Left forelimb (tissue), 1 donor: ENCODE measurements around the gene LGALS9.
"Not testable (repeated sequence)": the region's sequence is repeated elsewhere in the genome, so short reads cannot be mapped to it uniquely, and the experiment has no call there.

Source experiments
- DNase-seq: peaks from one replicate; pipeline ENCODE4 v3.0.0-alpha.2; 2018; ENCODE audit warnings: low spot score

The LGALS9 gene

DNA sequence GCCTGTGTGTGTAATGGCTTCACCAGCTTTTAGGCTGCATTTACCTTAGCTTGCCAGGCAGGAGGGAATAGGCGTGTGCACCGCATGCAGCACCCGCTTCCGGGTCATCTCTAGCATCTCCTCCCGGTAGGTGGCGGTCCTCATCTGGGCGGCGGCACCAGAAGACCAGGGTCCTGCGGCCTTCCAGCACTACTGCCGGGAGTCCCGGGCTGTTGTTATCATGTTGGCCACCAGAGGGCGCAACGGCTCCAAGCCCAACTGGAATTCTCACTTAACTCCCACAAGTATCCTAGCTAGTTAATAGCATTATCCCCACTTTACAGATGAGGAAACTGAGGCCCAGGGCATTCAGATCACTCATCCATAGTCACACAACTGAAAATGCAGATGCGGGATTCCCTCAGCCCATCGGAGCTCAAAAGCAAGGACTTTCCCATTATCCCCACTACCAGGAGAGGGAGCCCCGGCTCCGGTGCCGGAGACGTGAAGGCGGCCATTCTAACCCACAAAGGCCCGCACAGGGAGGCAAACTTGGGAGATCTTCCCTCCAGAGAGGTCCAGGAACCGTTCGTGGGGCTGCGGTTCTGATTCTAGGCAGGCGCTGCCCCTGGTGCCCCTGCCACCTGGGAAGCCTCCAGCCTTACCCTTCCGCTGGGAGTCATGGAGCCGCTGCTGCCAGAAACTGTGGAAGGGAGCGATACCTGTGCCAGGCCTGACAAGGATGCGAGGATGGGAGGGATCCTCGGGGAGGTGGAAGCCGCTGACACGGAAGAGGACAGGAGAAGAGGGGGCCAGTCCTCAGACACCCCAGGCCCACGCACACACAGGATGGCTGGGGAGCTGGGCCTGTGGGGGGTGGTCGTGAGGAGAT lies 23.9 kb downstream of the LGALS9 start:
- DNase-seq: no peak

DNA sequence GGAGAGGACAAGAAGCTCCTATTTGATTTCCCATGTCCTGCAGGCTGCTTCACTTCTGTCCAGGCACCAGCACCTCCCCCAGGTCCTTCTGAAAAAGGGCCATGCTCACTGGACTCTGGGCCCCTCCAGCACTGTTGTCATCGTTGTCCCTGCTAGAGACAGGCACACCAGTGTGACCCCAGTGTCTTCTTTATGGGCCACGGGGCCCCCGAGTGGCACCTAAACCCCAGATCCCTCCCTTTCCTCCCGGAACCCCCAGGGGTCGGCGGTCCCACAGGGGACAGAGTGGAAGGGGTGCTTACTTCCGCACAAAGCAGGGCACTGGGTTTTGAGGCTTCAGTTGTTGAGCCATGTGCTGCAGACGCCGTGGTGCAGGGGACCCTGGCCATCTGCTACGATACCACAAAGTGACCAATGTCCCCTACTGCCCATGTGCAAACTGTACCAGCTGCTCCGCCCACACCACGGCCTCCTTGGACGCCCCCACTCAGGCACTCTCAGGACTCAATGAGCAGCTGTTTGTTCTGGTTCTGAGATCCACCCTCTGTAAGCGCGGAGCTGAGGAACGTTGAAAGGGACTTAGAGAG lies 24.6 kb downstream of the LGALS9 start:
- not testable (repeated sequence) for DNase-seq

GRCh38 chr17:27656620-27657019 lies 25.6 kb downstream of the LGALS9 start:
- not testable (repeated sequence) for DNase-seq

DNA sequence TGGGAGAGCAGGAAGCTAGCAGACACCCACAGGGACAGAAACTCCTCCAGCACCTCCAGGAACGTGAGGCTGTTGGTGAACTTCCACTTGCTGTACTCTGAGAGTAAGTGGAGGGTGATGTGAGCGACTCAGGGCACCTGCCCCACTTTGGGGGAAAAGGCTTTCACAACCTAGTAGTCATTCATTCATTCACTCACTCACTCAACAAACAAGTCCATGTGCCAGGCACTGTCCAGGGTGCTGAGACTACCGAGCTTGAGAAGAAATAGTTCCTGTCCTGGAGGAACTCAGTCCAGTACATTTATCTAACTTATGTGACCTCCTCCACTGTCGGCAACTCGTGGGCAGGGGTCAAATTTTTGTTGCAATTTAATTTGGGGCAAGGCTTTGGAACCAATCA lies 26.6 kb downstream of the LGALS9 start:
- DNase-seq: no peak

DNA sequence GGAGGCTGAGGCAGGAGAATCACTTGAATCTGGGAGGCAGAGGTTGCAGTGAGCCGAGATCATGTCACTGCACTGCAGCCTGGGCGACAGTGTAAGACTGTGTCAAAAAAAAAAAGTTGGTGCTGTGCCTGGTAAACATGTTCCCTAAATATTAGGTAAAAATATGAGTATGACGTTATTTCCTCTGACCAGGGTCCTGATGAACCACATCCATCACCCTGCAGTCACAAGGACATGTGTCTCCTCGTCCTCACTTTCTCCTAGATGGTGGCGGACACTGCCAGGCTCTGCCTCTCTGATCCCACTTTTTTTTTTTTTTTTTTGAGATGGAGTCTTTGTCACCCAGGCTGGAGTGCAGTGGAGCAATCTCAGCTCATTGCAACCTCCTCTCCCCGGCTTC lies 28.7 kb downstream of the LGALS9 start:
- DNase-seq: no peak

DNA sequence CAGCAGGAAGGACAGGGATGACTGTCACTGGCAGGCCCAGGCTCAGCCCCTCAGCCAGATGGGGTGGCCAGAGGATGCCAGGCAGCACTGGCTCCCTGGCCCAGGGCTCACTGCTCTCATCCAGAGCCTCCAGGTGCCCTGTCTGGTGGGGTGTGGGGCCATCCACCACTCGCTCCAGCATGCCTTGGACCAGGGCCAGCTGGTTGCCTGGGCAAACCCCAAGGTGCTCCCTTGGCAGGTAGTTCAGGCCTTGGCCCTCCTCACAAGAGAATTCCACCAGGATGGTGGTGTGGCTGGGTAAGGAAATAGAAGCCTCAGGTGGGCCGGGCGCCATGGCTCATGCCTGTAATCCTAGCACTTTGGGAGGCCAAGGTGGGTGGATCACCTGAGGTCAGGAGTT lies 29.4 kb downstream of the LGALS9 start:
- DNase-seq: no peak

DNA sequence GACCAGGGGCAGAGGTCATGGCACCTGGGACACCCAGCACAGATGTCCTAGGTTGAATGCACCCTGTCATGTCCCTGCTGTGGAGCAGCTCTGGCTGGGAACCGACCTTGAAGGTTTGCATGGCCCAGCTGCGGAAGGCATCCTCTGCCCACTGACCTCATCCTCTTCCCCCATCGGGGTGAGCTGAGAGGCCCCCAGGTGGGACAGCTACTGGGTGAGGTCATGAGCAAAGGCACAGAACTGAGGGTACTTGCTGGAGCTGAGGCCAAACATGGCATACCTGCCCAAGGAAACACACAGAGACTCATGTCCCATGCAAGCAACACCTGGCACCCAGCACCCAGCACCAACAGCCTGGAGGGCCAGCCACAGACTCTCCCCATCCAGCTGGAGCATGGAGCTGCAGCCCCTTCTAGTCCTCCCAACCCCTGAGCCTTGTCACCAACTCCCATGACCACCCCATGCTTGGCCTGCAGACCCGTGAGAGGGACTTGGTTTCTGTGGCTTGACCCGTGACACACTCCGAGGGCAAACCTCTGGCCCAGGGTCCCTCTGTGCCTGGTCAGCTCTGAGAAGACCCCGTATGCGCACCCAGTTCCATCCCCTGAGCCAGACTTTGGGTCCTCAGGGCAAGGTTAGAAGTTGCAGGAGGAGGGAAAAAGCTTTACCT lies 33.1 kb downstream of the LGALS9 start:
- DNase-seq: peak; percentile 60

- peak; percentile 49 for DNase-seq
These were observed 33.6 kb downstream of the LGALS9 start for GRCh38 chr17:27664606-27664965.

DNA sequence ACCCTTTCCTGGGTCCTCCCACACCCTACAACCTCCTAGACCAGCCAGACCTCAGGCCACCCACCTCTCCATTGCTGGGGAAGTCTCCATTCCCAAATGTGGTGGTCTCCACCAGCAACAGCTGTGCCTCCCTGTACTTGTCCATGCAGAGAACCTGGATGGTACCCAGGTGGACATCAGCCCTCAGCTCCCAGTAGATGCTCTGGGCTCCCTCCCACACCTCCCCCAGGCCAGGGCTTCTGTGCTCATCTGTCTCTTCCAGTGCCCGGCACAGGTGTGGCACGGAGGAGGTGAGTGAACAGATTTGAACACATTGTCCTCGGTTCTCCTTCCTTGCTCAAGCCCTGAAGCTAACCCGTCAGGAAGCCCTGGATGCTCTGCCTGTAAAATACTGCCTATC lies 34.6 kb downstream of the LGALS9 start:
- DNase-seq: no peak

GRCh38 chr17:27666270-27666669 lies 35.3 kb downstream of the LGALS9 start:
- DNase-seq: not testable (repeated sequence)

DNA sequence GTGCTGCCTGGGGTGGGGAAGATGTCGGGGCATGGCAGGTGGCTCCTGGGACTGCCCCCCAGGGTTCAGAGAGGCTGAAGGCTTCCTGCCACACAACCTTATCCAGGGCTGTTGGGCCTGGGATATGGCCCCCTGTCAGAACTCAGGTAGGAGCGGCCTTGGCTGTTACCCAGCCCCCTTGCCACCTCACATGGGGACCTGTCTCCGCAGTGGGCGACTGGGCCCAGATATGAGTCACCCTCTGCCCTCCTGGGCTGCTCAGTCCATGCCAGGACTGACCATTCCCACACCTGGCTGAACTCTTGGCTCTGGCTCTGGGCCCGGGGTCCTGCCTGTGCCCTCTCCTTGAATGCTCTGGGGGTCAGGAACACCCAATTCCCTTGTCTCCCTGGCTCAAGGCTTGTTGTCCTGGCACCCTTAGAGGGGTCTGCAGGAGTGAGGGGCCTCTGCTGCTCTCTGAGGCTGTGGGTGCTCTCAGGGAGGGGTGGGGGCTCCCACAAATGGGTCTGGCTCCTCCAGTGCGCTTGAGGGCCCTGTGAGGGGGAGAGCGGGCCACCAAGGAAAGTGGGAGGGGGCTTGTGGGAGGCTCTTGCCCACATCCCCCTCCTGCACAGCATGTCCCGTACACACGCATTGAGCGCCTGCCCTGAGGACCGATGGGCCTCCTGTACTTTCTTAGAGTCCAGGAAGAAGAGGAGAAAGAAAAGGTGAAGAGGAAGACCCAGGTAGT lies 36.0 kb downstream of the LGALS9 start:
- DNase-seq: peak; percentile 37

DNA sequence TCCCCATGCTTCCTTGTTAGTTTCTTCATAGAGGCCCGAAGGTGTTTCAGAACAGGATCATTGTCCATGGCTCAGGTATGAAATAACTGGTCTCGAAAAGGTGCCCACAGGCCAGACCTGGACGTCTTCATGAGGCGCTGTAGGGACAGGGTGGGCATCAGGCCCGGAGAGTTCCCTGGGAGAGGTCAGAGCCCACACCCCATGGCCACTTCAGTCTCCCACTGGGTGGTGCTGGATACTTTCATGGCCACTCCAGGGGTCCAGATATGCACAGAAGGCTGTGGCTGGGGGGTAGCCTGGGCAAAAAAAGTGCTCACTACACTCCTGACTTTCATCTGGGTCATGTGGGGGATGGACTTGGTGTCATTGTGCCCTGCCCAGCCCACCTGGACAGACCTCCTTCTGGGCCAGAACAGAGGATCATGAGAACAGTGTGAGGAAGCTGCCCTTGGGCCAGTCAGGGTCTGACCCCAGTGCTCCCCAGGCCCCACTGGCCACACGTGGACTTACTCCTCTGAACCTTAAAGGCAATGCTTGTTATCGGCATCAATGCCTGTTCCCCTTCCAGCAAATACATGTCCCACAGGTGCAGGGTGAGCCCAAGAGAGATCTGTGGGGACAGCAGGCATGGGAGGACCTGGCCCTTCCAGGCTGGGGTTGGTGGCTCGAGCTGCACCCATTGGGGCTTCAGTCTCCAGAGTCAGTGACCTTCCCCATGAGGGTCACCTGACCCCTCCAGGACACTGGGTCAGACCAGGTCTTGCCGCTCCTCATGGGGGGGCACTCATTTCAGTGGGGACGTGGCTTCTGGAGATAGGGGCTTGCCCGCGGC lies 36.9 kb downstream of the LGALS9 start:
- peak; percentile 47 for DNase-seq

- DNase-seq: no peak
These were observed 37.5 kb downstream of the LGALS9 start for GRCh38 chr17:27668488-27668823.

- no peak for DNase-seq
These were observed 38.1 kb downstream of the LGALS9 start for GRCh38 chr17:27669136-27669535.

DNA sequence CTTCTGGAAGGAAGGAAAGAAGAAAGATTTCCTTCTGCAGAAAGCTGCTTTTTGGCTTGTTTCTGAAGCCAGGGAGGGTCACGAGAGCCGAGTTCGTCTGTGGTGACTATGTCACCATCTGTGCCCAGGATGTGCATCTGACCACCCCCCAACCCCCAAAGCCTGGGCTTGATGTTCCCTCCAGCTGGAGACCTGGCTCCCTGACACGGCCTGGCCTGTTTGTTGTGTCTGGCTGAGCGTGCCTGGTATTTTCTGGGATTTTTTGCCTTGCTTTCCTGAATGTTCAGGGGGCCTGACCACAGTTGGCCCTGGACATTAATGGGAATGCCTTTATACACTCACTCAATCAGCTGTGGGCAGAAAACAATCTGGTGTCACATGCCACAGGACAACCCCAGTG lies 38.9 kb downstream of the LGALS9 start:
- DNase-seq: peak; percentile 37

- DNase-seq: no peak
These were observed 40.0 kb downstream of the LGALS9 start for GRCh38 chr17:27670791-27671590.

DNA sequence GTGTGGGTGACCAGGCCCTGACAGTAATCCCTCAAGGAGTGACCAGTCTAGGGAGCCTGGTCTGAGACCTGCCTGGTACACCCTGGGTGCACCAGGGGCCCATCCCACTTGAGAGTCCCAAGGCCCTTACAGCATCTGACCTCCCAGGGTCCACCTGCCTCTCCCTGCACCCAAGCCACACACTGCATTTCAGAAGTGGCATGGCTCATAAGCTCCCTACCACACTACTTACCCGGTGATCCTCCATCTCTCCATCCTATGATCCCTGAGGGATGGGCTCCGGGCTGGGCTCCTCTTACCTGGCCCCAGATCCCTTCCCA lies 40.6 kb downstream of the LGALS9 start:
- no peak for DNase-seq

GRCh38 chr17:27671977-27672480 lies 41.0 kb downstream of the LGALS9 start:
- not testable (repeated sequence) for DNase-seq

GRCh38 chr17:27674335-27674734 lies 43.3 kb downstream of the LGALS9 start:
- no peak for DNase-seq

DNA sequence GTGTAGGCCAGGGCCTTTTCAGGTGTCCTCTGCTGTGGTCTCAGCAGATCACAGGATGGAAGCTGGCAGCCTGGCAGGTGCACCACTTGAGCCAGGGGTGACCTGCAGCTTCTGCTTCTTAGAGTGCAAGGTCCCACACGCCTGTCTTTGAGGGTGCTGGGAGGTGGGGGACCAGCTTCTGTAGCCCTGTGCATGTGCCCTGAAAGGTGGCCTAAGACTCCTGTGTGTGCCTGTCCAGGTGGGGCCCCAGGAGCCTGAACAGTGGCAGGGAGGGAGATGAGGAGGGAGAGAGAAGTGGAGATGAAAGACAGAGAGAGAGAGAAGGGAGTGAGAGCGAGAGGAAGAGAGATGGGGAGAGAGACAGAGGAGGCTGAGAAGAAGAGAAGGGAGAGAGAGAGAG lies 46.2 kb downstream of the LGALS9 start:
- DNase-seq: no peak

GRCh38 chr17:27686322-27686721 lies 55.3 kb downstream of the LGALS9 start:
- DNase-seq: not testable (repeated sequence)
